Mesenchymal stem cell (in vitro differentiated cells and primary cell): ENCODE results near the gene PNPLA3.
A peak's percentile ranks its signal among the peaks of the same experiment; 100 is the strongest.
"Not testable (repeated sequence)": the region's sequence is repeated elsewhere in the genome, so short reads cannot be mapped to it uniquely, and the experiment has no call there.

ENCODE experiments used
- DNase-seq: peaks from one replicate; pipeline ENCODE4 v3.0.0-alpha.2; 2013
- H2AFZ ChIP-seq: one replicate; pipeline ENCODE4 v1.6.1; 2013; ENCODE audit warnings: low read depth, mild to moderate bottlenecking, control low read depth, inconsistent platforms, low read length, moderate library complexity
- H2AK5ac ChIP-seq: 2 replicates; pipeline ENCODE4 v1.6.1; 2013; ENCODE audit warnings: low read length, moderate library complexity, mild to moderate bottlenecking, inconsistent platforms; ENCODE audit not compliant: severe bottlenecking
- H2BK120ac ChIP-seq: one replicate; pipeline ENCODE4 v1.6.1; 2013; ENCODE audit warnings: low read depth, mild to moderate bottlenecking, inconsistent platforms, low read length, moderate library complexity
- H2BK12ac ChIP-seq, 2 experiments: one replicate each; pipeline ENCODE4 v1.6.1; 2013; ENCODE audit warnings: inconsistent platforms in 2 of 2, low read length in 2 of 2, mild to moderate bottlenecking in 2 of 2, moderate library complexity in 2 of 2, control low read depth in 1 of 2
- H2BK15ac ChIP-seq: one replicate; pipeline ENCODE4 v1.6.1; 2013; ENCODE audit warnings: mild to moderate bottlenecking, low read depth, inconsistent platforms; ENCODE audit not compliant: poor library complexity, severe bottlenecking
- H2BK5ac ChIP-seq: 2 replicates; pipeline ENCODE4 v1.6.1; 2013; ENCODE audit warnings: low read depth, mild to moderate bottlenecking, low read length, control low read depth, inconsistent platforms; ENCODE audit not compliant: poor library complexity, severe bottlenecking
- H3K14ac ChIP-seq, 2 experiments: one replicate each; pipeline ENCODE4 v1.6.1; 2013; ENCODE audit warnings: inconsistent platforms in 2 of 2, low read length in 2 of 2, control low read depth in 1 of 2, mild to moderate bottlenecking in 1 of 2, moderate library complexity in 1 of 2
- H3K18ac ChIP-seq, 2 experiments: one replicate each; pipeline ENCODE4 v1.6.1; 2013; ENCODE audit warnings: inconsistent platforms in 2 of 2, low read length in 2 of 2, control low read depth in 1 of 2, low read depth in 1 of 2, mild to moderate bottlenecking in 1 of 2
- H3K23ac ChIP-seq, 2 experiments: one replicate each; pipeline ENCODE4 v1.6.1; 2013; ENCODE audit warnings: inconsistent platforms in 2 of 2, low read length in 2 of 2, mild to moderate bottlenecking in 2 of 2, moderate library complexity in 2 of 2, control low read depth in 1 of 2
- H3K27ac ChIP-seq: 2 replicates; pipeline ENCODE4 v1.5.1; 2013; ENCODE audit warnings: mild to moderate bottlenecking, moderate library complexity, low read length, control low read depth, inconsistent platforms; ENCODE audit not compliant: poor library complexity, severe bottlenecking
- H3K27me3 ChIP-seq, 2 experiments: 2 replicates each; pipeline versions ENCODE4 v1.6.1 to v1.7.0; 2013; ENCODE audit warnings: low read length in 2 of 2, mild to moderate bottlenecking in 2 of 2, moderate library complexity in 2 of 2, control low read depth in 1 of 2, inconsistent platforms in 1 of 2; ENCODE audit not compliant: control insufficient read depth in 1 of 2, insufficient read depth in 1 of 2
- H3K36me3 ChIP-seq, 2 experiments: 2 replicates each; pipeline versions ENCODE4 v1.6.1 to v1.7.0; 2013; ENCODE audit warnings: low read length in 2 of 2, control low read depth in 1 of 2, inconsistent platforms in 1 of 2, low read depth in 1 of 2, mild to moderate bottlenecking in 1 of 2; ENCODE audit not compliant: insufficient read depth in 2 of 2, control insufficient read depth in 1 of 2
- H3K4ac ChIP-seq, 2 experiments: one replicate each; pipeline ENCODE4 v1.6.1; 2013; ENCODE audit warnings: inconsistent platforms in 2 of 2, low read length in 2 of 2, mild to moderate bottlenecking in 2 of 2, moderate library complexity in 2 of 2, control low read depth in 1 of 2, low read depth in 1 of 2
- H3K4me1 ChIP-seq: 2 replicates; pipeline ENCODE4 v1.6.1; 2013; ENCODE audit warnings: low read depth, low read length, control low read depth; ENCODE audit not compliant: control insufficient read depth, insufficient read depth
- H3K4me2 ChIP-seq: 2 replicates; pipeline ENCODE4 v1.6.1; 2013; ENCODE audit warnings: low read length, mild to moderate bottlenecking, inconsistent platforms; ENCODE audit not compliant: poor library complexity, severe bottlenecking
- H3K4me3 ChIP-seq, 2 experiments: 2 replicates each; pipeline versions ENCODE4 v1.5.1 to v1.7.0; 2013; ENCODE audit warnings: low read length in 2 of 2, mild to moderate bottlenecking in 2 of 2, control low read depth in 1 of 2, low read depth in 1 of 2; ENCODE audit not compliant: insufficient read depth in 1 of 2
- H3K79me1 ChIP-seq: replicated peaks from 2 replicates; pipeline ENCODE4 v1.6.1; 2013; ENCODE audit warnings: mild to moderate bottlenecking, control low read depth, low read length, inconsistent platforms; ENCODE audit not compliant: poor library complexity, severe bottlenecking
- H3K9ac ChIP-seq: 2 replicates; pipeline ENCODE4 v1.7.0; 2013; ENCODE audit warnings: mild to moderate bottlenecking, low read length, moderate library complexity
- H3K9me3 ChIP-seq: 2 replicates; pipeline ENCODE4 v1.7.0; 2013; ENCODE audit warnings: mild to moderate bottlenecking, low read length; ENCODE audit not compliant: control insufficient read depth
- H4K8ac ChIP-seq: one replicate; pipeline ENCODE4 v1.6.1; 2013; ENCODE audit warnings: inconsistent platforms, mild to moderate bottlenecking, low read length, moderate library complexity
- H4K91ac ChIP-seq: one replicate; pipeline ENCODE4 v1.6.1; 2013; ENCODE audit warnings: mild to moderate bottlenecking, low read length, inconsistent platforms
- WGBS: methylation state at CpG from one replicate; pipeline ENCODE4 v1.1.7; 2013; ENCODE audit warnings: mixed read lengths; 5-methylcytosine and 5-hydroxymethylcytosine counted together

PNPLA3 gene

GRCh38 chr22:43900206-43900605 is 23.4 kb upstream of the PNPLA3 start:
- H3K36me3 ChIP-seq = no peaks in the 10 kb centered on the region
- H2BK5ac ChIP-seq = no peak overlapping the region
- WGBS = 63% methylated on average over 7 of the region's 7 CpGs
- H2AK5ac ChIP-seq = no peak overlapping the region
- no peak overlapping the region for H3K4me2 ChIP-seq
- no peak overlapping the region for H3K4ac ChIP-seq
- H3K27me3 ChIP-seq = peaks cover 0 to 15% of the 10 kb centered on the region in 2 experiments
- no peak overlapping the region for H2BK120ac ChIP-seq
- H4K8ac ChIP-seq = no peak overlapping the region
- H3K4me3 ChIP-seq = no peak overlapping the region
- no peak overlapping the region for H3K23ac ChIP-seq
- no peak overlapping the region for H2BK15ac ChIP-seq
- H3K9me3 ChIP-seq = no peaks in the 10 kb centered on the region
- no peaks in the 10 kb centered on the region for H3K79me1 ChIP-seq
- peak overlapping the region in 1 of 2 experiments; percentile 35 for H3K14ac ChIP-seq
- H2BK12ac ChIP-seq = no peak overlapping the region
- DNase-seq = no peak
- no peak overlapping the region for H4K91ac ChIP-seq
- H3K27ac ChIP-seq = no peak overlapping the region
- no peak overlapping the region for H3K18ac ChIP-seq
- peaks cover 36% of the 10 kb centered on the region for H3K4me1 ChIP-seq
- H3K9ac ChIP-seq = no peak overlapping the region
- no peak overlapping the region for H2AFZ ChIP-seq

GRCh38 chr22:43901976-43902643 is 21.5 kb upstream of the PNPLA3 start:
- no peak overlapping the region for H2BK120ac ChIP-seq
- H3K4me2 ChIP-seq = no peak overlapping the region
- no peak overlapping the region for H3K23ac ChIP-seq
- no peak overlapping the region for H3K14ac ChIP-seq
- H2AFZ ChIP-seq = no peak overlapping the region
- no peaks in the 10 kb centered on the region for H3K9me3 ChIP-seq
- peaks cover 1 to 11% of the 10 kb centered on the region in 2 experiments for H3K27me3 ChIP-seq
- H2AK5ac ChIP-seq = peak overlapping the region; percentile 4
- no peak overlapping the region for H3K4me3 ChIP-seq
- no peak overlapping the region for H3K18ac ChIP-seq
- H3K79me1 ChIP-seq = no peaks in the 10 kb centered on the region
- no peak overlapping the region for H4K8ac ChIP-seq
- no peak overlapping the region for H3K4ac ChIP-seq
- no peak overlapping the region for H2BK15ac ChIP-seq
- peaks cover 36% of the 10 kb centered on the region for H3K4me1 ChIP-seq
- H2BK12ac ChIP-seq = no peak overlapping the region
- H2BK5ac ChIP-seq = no peak overlapping the region
- WGBS = 44% methylated on average over 5 of the region's 5 CpGs
- peak; percentile 92 for DNase-seq
- H3K27ac ChIP-seq = peak overlapping the region; percentile 61
- no peak overlapping the region for H4K91ac ChIP-seq
- no peak overlapping the region for H3K9ac ChIP-seq
- H3K36me3 ChIP-seq = no peaks in the 10 kb centered on the region

DNA sequence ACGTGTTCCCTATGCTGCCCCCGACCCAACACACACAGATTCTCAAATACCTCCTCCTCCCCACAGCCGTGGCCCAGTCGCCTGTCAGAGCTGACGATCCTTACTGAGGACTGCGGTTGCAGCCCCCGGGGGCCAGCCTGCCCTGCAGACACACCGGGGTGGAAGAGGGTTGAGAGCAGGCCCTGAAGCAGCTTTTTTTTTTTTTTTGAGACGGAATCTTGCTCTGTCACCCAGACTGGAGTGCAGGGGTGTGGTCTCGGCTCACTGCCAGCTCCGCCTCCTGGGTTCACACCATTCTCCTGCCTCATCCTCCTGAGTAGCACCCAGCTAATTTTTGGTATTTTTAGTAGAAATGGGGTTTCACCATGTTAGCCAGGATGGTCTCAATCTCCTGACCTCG is 20.6 kb upstream of the PNPLA3 start:
- not testable (repeated sequence) for H2BK5ac ChIP-seq, H3K4ac ChIP-seq, H3K23ac ChIP-seq, H4K91ac ChIP-seq, H4K8ac ChIP-seq, H3K27ac ChIP-seq, H3K4me2 ChIP-seq, H3K9ac ChIP-seq, DNase-seq, H2BK15ac ChIP-seq, H3K14ac ChIP-seq, H2AFZ ChIP-seq, H3K79me1 ChIP-seq, H3K4me3 ChIP-seq, H2AK5ac ChIP-seq, H3K9me3 ChIP-seq, H2BK120ac ChIP-seq, H3K18ac ChIP-seq, H3K36me3 ChIP-seq
- 86% methylated on average over 9 of the region's 12 CpGs for WGBS
- Histone ChIP-seq H3K4me1 (peaks cover 27% of the 10 kb centered on the region), H2BK12ac (peak overlapping the region; percentile 24 to 60), H3K27me3 (peaks cover 10 to 16% of the 10 kb centered on the region in 2 experiments)

GRCh38 chr22:43904412-43904811 is 19.2 kb upstream of the PNPLA3 start:
- H2AFZ ChIP-seq, H3K36me3 ChIP-seq, DNase-seq, H3K4me3 ChIP-seq, H3K27ac ChIP-seq, H3K23ac ChIP-seq, H4K8ac ChIP-seq, H3K14ac ChIP-seq, H2BK15ac ChIP-seq, H4K91ac ChIP-seq, H3K4ac ChIP-seq, H2AK5ac ChIP-seq, H3K79me1 ChIP-seq, H2BK5ac ChIP-seq, H2BK12ac ChIP-seq, H3K9me3 ChIP-seq, H2BK120ac ChIP-seq, H3K9ac ChIP-seq, H3K18ac ChIP-seq, H3K4me2 ChIP-seq: not testable (repeated sequence)
- WGBS = 92% methylated on average over 2 of the region's 12 CpGs
- H3K27me3 ChIP-seq = peaks cover 18 to 24% of the 10 kb centered on the region in 2 experiments
- peaks cover 23% of the 10 kb centered on the region for H3K4me1 ChIP-seq
